K562 (cell line): ENCODE results near the gene SLC25A53. TPM values are rescaled to one million over a fixed set of nuclear protein-coding genes. Genes with fewer than 3 reads are reported as not detected.

Experiments used
- ATF6 ChIP-seq: sonication (generic); formaldehyde crosslinking; IDR thresholded peaks from 2 replicates; pipeline ENCODE4 v1.4.0; 2020; ENCODE audit warnings: mild to moderate bottlenecking, missing genetic modification reagents
- CBFA2T2 ChIP-seq: fragments of 450-650 bp; conservative IDR thresholded peaks from 2 replicates; pipeline ENCODE4 v1.6.1; 2017; ENCODE audit warnings: mild to moderate bottlenecking
- CREB1 ChIP-seq, 2 experiments: sonication (generic) in 1 of 2; formaldehyde crosslinking in 1 of 2; IDR thresholded peaks; 2 replicates each; pipeline versions ENCODE4 v1.6.1 to v1.8.0; 2012 to 2022; ENCODE audit warnings: inconsistent platforms in 1 of 2, mild to moderate bottlenecking in 1 of 2, missing genetic modification reagents in 1 of 2, moderate library complexity in 1 of 2
- ETV1 ChIP-seq: fragments of 450-650 bp; conservative IDR thresholded peaks from 2 replicates; pipeline ENCODE4 v1.6.1; 2016; ENCODE audit warnings: missing genetic modification characterization, control low read depth, low read depth, missing compliant biosample characterization
- GABPB2 ChIP-seq: fragments of 250-450 bp; sonication (Bioruptor Pico); conservative IDR thresholded peaks from 2 replicates; pipeline ENCODE4 v1.5.1; 2021; ENCODE audit warnings: mild to moderate bottlenecking
- GATAD2B ChIP-seq: fragments of 450-650 bp; IDR thresholded peaks from 2 replicates; pipeline ENCODE4 v1.6.1; 2017; ENCODE audit warnings: mild to moderate bottlenecking, borderline replicate concordance
- LCOR ChIP-seq: sonication (generic); formaldehyde crosslinking; IDR thresholded peaks from 2 replicates; pipeline ENCODE4 v1.8.0; 2022; ENCODE audit warnings: mild to moderate bottlenecking, missing genetic modification reagents
- MGA ChIP-seq: fragments of 450-650 bp; IDR thresholded peaks from 2 replicates; pipeline ENCODE4 v1.6.1; 2016; ENCODE audit warnings: mild to moderate bottlenecking, moderate library complexity
- MTA1 ChIP-seq: fragments of 450-650 bp; IDR thresholded peaks from 2 replicates; pipeline ENCODE4 v1.6.1; 2017; ENCODE audit warnings: borderline replicate concordance
- RB1 ChIP-seq: fragments of 450-650 bp; IDR thresholded peaks from 2 replicates; pipeline ENCODE4 v1.6.1; 2017; ENCODE audit warnings: low read depth, mild to moderate bottlenecking
- THAP7 ChIP-seq: fragments of 250-450 bp; sonication (Bioruptor Pico); IDR thresholded peaks from 2 replicates; pipeline ENCODE4 v1.5.0; 2021
- ZNF696 ChIP-seq: fragments of 250-450 bp; sonication (Bioruptor Pico); conservative IDR thresholded peaks from 2 replicates; pipeline ENCODE4 v1.4.0; 2020; ENCODE audit warnings: mild to moderate bottlenecking, moderate library complexity
- ZNF780A ChIP-seq: fragments of 250-450 bp; sonication (Bioruptor Pico); IDR thresholded peaks from 2 replicates; pipeline ENCODE4 v1.5.0; 2021; ENCODE audit warnings: mild to moderate bottlenecking
- polyA plus RNA-seq, 8 experiments: library from polyadenylated mRNA; depleted of rRNA in 4 of 8; stranded (reverse) in 5 of 8; unstranded in 3 of 8; fragments of >200 nt; fragmentation: Nextera tagmentation in 2 of 8; fragmentation: Illumina TruSeq in 1 of 8; extraction: Ambion mirVana in 2 of 8; extraction: Trizol in 1 of 8; gene quantifications; 2 replicates each; pipeline versions ENCODE4 v1.2.1 to v1.2.3, GENCODE V29; 2011 to 2014; ENCODE audit warnings: inconsistent platforms in 1 of 8, missing spikeins in 1 of 8
- total RNA-seq, 7 experiments: library from RNA; depleted of rRNA in 6 of 7; stranded (reverse); fragments of >200 nt in 6 of 7; fragmentation: Illumina TruSeq in 2 of 7; extraction: Trizol in 2 of 7; gene quantifications; 2 replicates each; pipeline versions ENCODE4 v1.2.1 to v1.2.3, GENCODE V29; 2011 to 2021; ENCODE audit warnings: low replicate concordance in 1 of 7

Gene SLC25A53
- total and polyA plus RNA-seq, 9 of the 15 experiments (the other 6 are each of a cell fraction or from before 2014, with no cell fraction given), result 2.4 to 8.6 (median 5.6) TPM

- TF ChIP-seq RB1, result peak; percentile 29; the same call in 1 of the 2 replicates
- TF ChIP-seq THAP7 (CRISPR knock-in tag), result peak; percentile 93
- no peak for TF ChIP-seq MGA
- no peak for TF ChIP-seq ZNF696
- TF ChIP-seq ETV1 (tag), result peak; percentile 97
- no peak for TF ChIP-seq CBFA2T2
- TF ChIP-seq CREB1 (IDR thresholded peaks at IDR 0.05), result peak; percentile 95
- peak; percentile 94 for TF ChIP-seq CREB1 (CRISPR knock-in tag; IDR thresholded peaks at IDR 0.05)
- TF ChIP-seq GABPB2, result no peak
- no peak for TF ChIP-seq GATAD2B
- TF ChIP-seq ATF6 (CRISPR knock-in tag), result no peak
- no peak for TF ChIP-seq ZNF780A (CRISPR knock-in tag)
- peak; percentile 99 for TF ChIP-seq MTA1
- no peak for TF ChIP-seq LCOR (CRISPR knock-in tag)
These were observed at the start of gene SLC25A53 (continued) for GRCh38 chrX:104156630-104157529.
